MCF 10A (cell line): ENCODE data around the gene POMGNT2. TPM values are rescaled to one million over a fixed set of nuclear protein-coding genes. Genes with fewer than 3 reads are reported as not detected.

ENCODE experiments used
- BruUV-seq: library from RNA; stranded (reverse); fragments of 400-500 nt; replicated peaks from 2 replicates; lab custom pipeline; 2021; lab: Mats Ljungman, UMichigan
- CTCF ChIA-PET: fragments of 300-600 bp; sonication (Branson Sonifier 250); formaldehyde crosslinking; extraction: SDS; loops from one replicate; lab custom pipeline; 2021; ENCODE audit warnings: antibody characterized with exemption, inconsistent platforms; lab: Yijun Ruan, JAX
- POLR2A ChIA-PET: fragments of 300-600, 350-650 bp; sonication (Branson Sonifier 250); formaldehyde crosslinking; extraction: SDS; loops from one replicate; lab custom pipeline; 2020; ENCODE audit warnings: antibody characterized with exemption, inconsistent platforms; lab: Yijun Ruan, JAX
- DNase-seq: peaks from one replicate; pipeline ENCODE4 v3.0.0-alpha.2; 2018; ENCODE audit not compliant: unreplicated experiment
- H3K27ac Mint-ChIP-seq: one replicate; pipeline ENCODE4 v1.8.0; 2022; ENCODE audit warnings: mild to moderate bottlenecking, low read depth, mixed read lengths; ENCODE audit not compliant: unreplicated experiment
- H3K27me3 Mint-ChIP-seq: one replicate; pipeline ENCODE4 v1.8.0; 2022; ENCODE audit warnings: mixed read lengths; ENCODE audit not compliant: insufficient read depth, unreplicated experiment
- H3K36me3 Mint-ChIP-seq: one replicate; pipeline ENCODE4 v1.8.0; 2022; ENCODE audit warnings: mild to moderate bottlenecking, moderate library complexity, mixed read lengths; ENCODE audit not compliant: insufficient read depth, unreplicated experiment
- H3K4me1 Mint-ChIP-seq: one replicate; pipeline ENCODE4 v1.8.0; 2022; ENCODE audit warnings: mixed read lengths; ENCODE audit not compliant: insufficient read depth, unreplicated experiment
- H3K4me3 Mint-ChIP-seq: one replicate; pipeline ENCODE4 v1.8.0; 2022; ENCODE audit warnings: mild to moderate bottlenecking, moderate library complexity, mixed read lengths; ENCODE audit not compliant: unreplicated experiment
- H3K9me3 Mint-ChIP-seq: one replicate; pipeline ENCODE4 v1.8.0; 2022; ENCODE audit warnings: mixed read lengths; ENCODE audit not compliant: unreplicated experiment
- CTCF ChIP-seq: fragments of 200-600 bp; IDR thresholded peaks from one replicate; pipeline ENCODE4 v1.8.0; 2022; ENCODE audit warnings: antibody characterized with exemption, mild to moderate bottlenecking; ENCODE audit not compliant: unreplicated experiment
- intact Hi-C: fragments of 100-400 bp; cut with micrococcal nuclease; formaldehyde crosslinking; loops from 2 replicates; pipeline ENCODE4 v1.14.1; 2022
- total RNA-seq: library from RNA; stranded (reverse); gene quantifications from 2 replicates; pipeline ENCODE4 v1.2.3, GENCODE V29; 2022

POMGNT2 gene
- total RNA-seq, 1 experiment from 2014 or later, result 6.2 TPM

- ChIA-PET POLR2A (interaction anchor here (0.6 kb wide), 1 partner anchor 142 kb away, joined by 4 read pairs; no protein-coding TSS in a partner anchor), CTCF (no interaction called here)
- TF ChIP-seq CTCF, result no peak
- intact Hi-C loops, result no loop called here
- Mint-ChIP-seq H3K4me3 (no peak overlapping the region), H3K36me3 (no peaks in the 10 kb centered on the region), H3K9me3 (no peaks in the 10 kb centered on the region), H3K4me1 (peaks cover 9% of the 10 kb centered on the region), H3K27ac (no peak overlapping the region), H3K27me3 (peaks cover 19% of the 10 kb centered on the region)
- no TSS peak for BruUV-seq
- no peak for DNase-seq
Observed at GRCh38 chr3:43035801-43036365, 70.0 kb downstream of the POMGNT2 start.

GRCh38 chr3:43034911-43035310 is 71.0 kb downstream of the POMGNT2 start:
- Mint-ChIP-seq H3K36me3 (no peaks in the 10 kb centered on the region), H3K4me1 (peaks cover 9% of the 10 kb centered on the region), H3K27me3 (peaks cover 19% of the 10 kb centered on the region), H3K27ac (no peak overlapping the region), H3K9me3 (no peaks in the 10 kb centered on the region), H3K4me3 (no peak overlapping the region)
- no TSS peak for BruUV-seq
- intact Hi-C loops, result no loop called here
- no peak for DNase-seq
- TF ChIP-seq CTCF, result no peak
- ChIA-PET CTCF (no interaction called here), POLR2A (no interaction called here)

GRCh38 chr3:43034200-43034599 is 71.7 kb downstream of the POMGNT2 start:
- peaks cover 9% of the 10 kb centered on the region for H3K4me1 Mint-ChIP-seq
- ChIA-PET CTCF (interaction anchor here (0.6 to 0.7 kb wide), 2 partner anchors 73 to 345 kb away, joined by 3 read pairs; no protein-coding TSS in a partner anchor), POLR2A (no interaction called here)
- peaks cover 19% of the 10 kb centered on the region for H3K27me3 Mint-ChIP-seq
- no peak for TF ChIP-seq CTCF
- no peaks in the 10 kb centered on the region for H3K9me3 Mint-ChIP-seq
- H3K27ac Mint-ChIP-seq, result no peak overlapping the region
- BruUV-seq, result no TSS peak
- no peak for DNase-seq
- no peaks in the 10 kb centered on the region for H3K36me3 Mint-ChIP-seq
- no peak overlapping the region for H3K4me3 Mint-ChIP-seq
- intact Hi-C loops, result no loop called here

DNA sequence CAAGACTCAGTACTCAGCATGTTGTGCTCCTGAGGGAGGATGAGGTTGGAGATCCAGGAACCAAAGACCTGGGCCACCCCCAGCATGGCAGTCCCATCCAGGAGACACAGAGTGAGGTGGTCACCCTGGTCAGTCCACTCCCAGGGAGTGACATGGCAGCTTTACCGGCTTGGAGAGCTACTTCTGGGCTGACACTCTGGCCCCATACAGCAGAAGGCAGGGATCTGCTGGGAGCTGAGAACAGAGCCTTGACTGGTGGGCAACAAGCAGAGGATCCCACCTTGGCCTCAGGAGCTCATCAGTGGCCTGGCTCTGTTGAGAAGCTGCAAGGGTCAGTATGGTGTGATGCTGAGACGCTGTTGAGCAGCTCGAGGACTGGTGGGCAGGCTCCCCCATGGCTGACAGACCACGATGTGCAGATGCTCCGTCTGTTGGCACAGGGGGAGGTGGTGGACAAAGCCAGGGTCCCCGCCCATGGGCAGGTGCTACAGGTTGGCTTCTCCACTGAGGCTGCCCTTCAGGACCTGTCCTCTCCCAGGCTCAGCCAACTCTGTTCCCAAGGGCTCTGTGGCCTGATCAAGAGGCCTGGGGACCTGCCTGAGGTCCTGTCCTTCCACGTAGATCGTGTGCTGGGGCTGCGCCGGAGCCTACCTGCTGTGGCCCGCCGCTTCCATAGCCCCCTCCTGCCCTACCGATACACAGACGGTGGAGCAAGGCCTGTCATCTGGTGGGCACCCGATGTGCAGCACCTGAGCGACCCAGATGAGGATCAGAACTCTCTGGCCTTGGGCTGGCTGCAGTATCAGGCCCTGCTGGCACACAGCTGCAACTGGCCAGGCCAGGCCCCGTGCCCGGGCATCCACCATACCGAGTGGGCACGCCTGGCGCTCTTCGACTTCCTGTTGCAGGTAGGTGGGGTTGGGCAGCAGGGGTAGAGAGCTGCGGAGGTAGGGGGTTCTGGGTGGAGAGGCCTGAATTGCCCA is 72.9 kb downstream of the POMGNT2 start:
- Mint-ChIP-seq H3K27me3 (peaks cover 19% of the 10 kb centered on the region), H3K9me3 (no peaks in the 10 kb centered on the region), H3K36me3 (no peaks in the 10 kb centered on the region), H3K4me3 (no peak overlapping the region), H3K4me1 (peaks cover 13% of the 10 kb centered on the region), H3K27ac (no peak overlapping the region)
- no TSS peak for BruUV-seq
- POLR2A ChIA-PET, result interaction anchor here (0.6 to 0.7 kb wide), 2 partner anchors 28 to 381 kb away, joined by 3 read pairs; no protein-coding TSS in a partner anchor
- intact Hi-C loops, result no loop called here
- no peak for DNase-seq
- CTCF ChIA-PET, result no interaction called here
- no peak for TF ChIP-seq CTCF
